GM12891 (cell line): ENCODE data around the gene VAMP8.
"Not testable (repeated sequence)": the region's sequence is repeated elsewhere in the genome, so short reads cannot be mapped to it uniquely, and the experiment has no call there.

ENCODE experiments used
- DNase-seq: peaks from one replicate; pipeline ENCODE4 v3.0.0; 2011; ENCODE audit warnings: low spot score; ENCODE audit not compliant: insufficient read length
- FAIRE-seq: peaks from 2 replicates; lab custom pipeline; 2011; peaks lifted over from hg19 to GRCh38; lab: Jason Lieb, UNC
- PAX5 ChIP-seq: IDR thresholded peaks from 2 replicates; pipeline ENCODE4 v1.6.1; 2011; ENCODE audit warnings: low read length, moderate library complexity, mild to moderate bottlenecking; ENCODE audit not compliant: insufficient read depth, severe bottlenecking
- POLR2A ChIP-seq: IDR thresholded peaks from 2 replicates; pipeline ENCODE4 v1.6.1; 2011; ENCODE audit warnings: low read depth, low read length, control low read depth
- POLR2AphosphoS5 ChIP-seq: IDR thresholded peaks from 2 replicates; pipeline ENCODE4 v1.6.1; 2011; ENCODE audit warnings: low read depth, low read length, control low read depth
- POU2F2 ChIP-seq: IDR thresholded peaks from 2 replicates; pipeline ENCODE4 v1.6.1; 2011; ENCODE audit warnings: low read depth, mild to moderate bottlenecking, control low read depth, low read length, moderate library complexity
- SPI1 ChIP-seq: IDR thresholded peaks from 2 replicates; pipeline ENCODE4 v1.6.1; 2011; ENCODE audit warnings: low read depth, low read length, control low read depth
- TAF1 ChIP-seq: IDR thresholded peaks from 2 replicates; pipeline ENCODE4 v1.6.1; 2011; ENCODE audit warnings: low read depth, low read length, control low read depth

VAMP8 gene

GRCh38 chr2:85604568-85605339, 27.4 kb downstream of the VAMP8 start:
- FAIRE-seq (no peak), DNase-seq (no peak)
- TF ChIP-seq POLR2A (peak; percentile 45; the same call in 1 of the 2 replicates), PAX5 (no peak)

- DNase-seq (no peak), FAIRE-seq (no peak)
- no peak for TF ChIP-seq POU2F2
- TF ChIP-seq TAF1: no peak
- no peak for TF ChIP-seq POLR2AphosphoS5
- TF ChIP-seq PAX5: no peak
- TF ChIP-seq POLR2A: no peak
- no peak for TF ChIP-seq SPI1
Observed at GRCh38 chr2:85605406-85606115, 28.2 kb downstream of the VAMP8 start.

- FAIRE-seq (no peak), DNase-seq (no peak)
Observed at GRCh38 chr2:85606116-85606455, 28.7 kb downstream of the VAMP8 start.

GRCh38 chr2:85607268-85608215, 30.2 kb downstream of the VAMP8 start:
- no peak for DNase-seq
- TF ChIP-seq POLR2A: no peak
- TF ChIP-seq POU2F2: no peak
- no peak for TF ChIP-seq SPI1
- no peak for TF ChIP-seq POLR2AphosphoS5
- TF ChIP-seq PAX5: no peak
- TF ChIP-seq TAF1: no peak
- no peak for FAIRE-seq

More at GRCh38 chr2:85606116-85606455, 28.7 kb downstream of the VAMP8 start:
- TF ChIP-seq POLR2A (no peak), TAF1 (no peak), SPI1 (no peak), POU2F2 (no peak), POLR2AphosphoS5 (no peak), PAX5 (no peak)

- DNase-seq (no peak), FAIRE-seq (no peak)
- TF ChIP-seq PAX5 (no peak), POLR2AphosphoS5 (no peak), TAF1 (no peak), POU2F2 (no peak)
Observed at GRCh38 chr2:85611217-85611704, 33.9 kb downstream of the VAMP8 start.

GRCh38 chr2:85611705-85612587, 34.6 kb downstream of the VAMP8 start, which contains the start of gene C2orf68:
Gene C2orf68 (minus strand): TSS chr2:85612066. CDS start chr2:85611984, 82 bp downstream.
- TF ChIP-seq PAX5 (peak; percentile 60), POLR2AphosphoS5 (peak; percentile 89), POU2F2 (peak; percentile 60), TAF1 (peak; percentile 78), SPI1 (0 out of 2 replicates have a peak, but pooled peaks have one; percentile 21), POLR2A (peak; percentile 91)
- DNase-seq (peak; percentile 96), FAIRE-seq (peak; percentile 78)

- DNase-seq: no peak
- no peak for TF ChIP-seq TAF1
- TF ChIP-seq POLR2AphosphoS5: no peak
- TF ChIP-seq POLR2A: no peak
- no peak for TF ChIP-seq PAX5
- no peak for TF ChIP-seq SPI1
- no peak for TF ChIP-seq POU2F2
- FAIRE-seq: no peak
Observed at GRCh38 chr2:85613717-85614515, 36.5 kb downstream of the VAMP8 start.

- DNase-seq, FAIRE-seq: not testable (repeated sequence)
Observed at GRCh38 chr2:85614757-85615156, 37.4 kb downstream of the VAMP8 start.
